ENCODE data around the gene DNAJB13.
A peak's percentile ranks its signal among the peaks of the same experiment; 100 is the strongest.
"Not testable (repeated sequence)": the region's sequence is repeated elsewhere in the genome, so short reads cannot be mapped to it uniquely, and the experiment has no call there.

Gene DNAJB13

GRCh38 chr11:73950869-73951710, at the start of gene DNAJB13:
Gene DNAJB13 (plus strand): TSS chr11:73951026. CDS start chr11:73951070, 44 bp downstream.
- FAIRE-seq (no peak), DNase-seq (ENCODE audit: insufficient read length, low spot score) (peak; percentile 90)
- no peak for TF ChIP-seq POLR2A (IDR thresholded peaks at IDR 0.05; ENCODE audit: low read depth, low read length)

- FAIRE-seq (no peak), DNase-seq (ENCODE audit: insufficient read length, low spot score) (no peak)
- TF ChIP-seq POLR2A (IDR thresholded peaks at IDR 0.05; ENCODE audit: low read depth, low read length): no peak
These were observed 48.5 kb upstream of the DNAJB13 start for GRCh38 chr11:73902303-73902702.

GRCh38 chr11:73907191-73907590, 43.6 kb upstream of the DNAJB13 start:
- DNase-seq (ENCODE audit: insufficient read length, low spot score) (peak; percentile 92), FAIRE-seq (peak; percentile 93)
- TF ChIP-seq POLR2A (IDR thresholded peaks at IDR 0.05; ENCODE audit: low read depth, low read length): no peak

- no peak for FAIRE-seq
- TF ChIP-seq POLR2A (IDR thresholded peaks at IDR 0.05; ENCODE audit: low read depth, low read length): no peak
- DNase-seq (ENCODE audit: insufficient read length, low spot score): no peak
These were observed 38.8 kb upstream of the DNAJB13 start for GRCh38 chr11:73912026-73912425.

GRCh38 chr11:73913472-73913871, 37.4 kb upstream of the DNAJB13 start:
- FAIRE-seq (no peak), DNase-seq (ENCODE audit: insufficient read length, low spot score) (no peak)
- no peak for TF ChIP-seq POLR2A (IDR thresholded peaks at IDR 0.05; ENCODE audit: low read depth, low read length)

GRCh38 chr11:73914284-73914683, 36.5 kb upstream of the DNAJB13 start:
- no peak for TF ChIP-seq POLR2A (IDR thresholded peaks at IDR 0.05; ENCODE audit: low read depth, low read length)
- FAIRE-seq (no peak), DNase-seq (ENCODE audit: insufficient read length, low spot score) (no peak)

GRCh38 chr11:73916435-73916834, 34.4 kb upstream of the DNAJB13 start:
- FAIRE-seq (no peak), DNase-seq (ENCODE audit: insufficient read length, low spot score) (no peak)
- no peak for TF ChIP-seq POLR2A (IDR thresholded peaks at IDR 0.05; ENCODE audit: low read depth, low read length)

- FAIRE-seq (no peak), DNase-seq (ENCODE audit: insufficient read length, low spot score) (no peak)
- TF ChIP-seq POLR2A (IDR thresholded peaks at IDR 0.05; ENCODE audit: low read depth, low read length): no peak
These were observed 29.6 kb upstream of the DNAJB13 start for GRCh38 chr11:73921180-73921579.

- no peak for FAIRE-seq
- no peak for DNase-seq (ENCODE audit: insufficient read length, low spot score)
- TF ChIP-seq POLR2A (IDR thresholded peaks at IDR 0.05; ENCODE audit: low read depth, low read length): no peak
These were observed 21.4 kb upstream of the DNAJB13 start for GRCh38 chr11:73929388-73929787.

GRCh38 chr11:73931039-73931645, 19.7 kb upstream of the DNAJB13 start:
- no peak for TF ChIP-seq POLR2A (IDR thresholded peaks at IDR 0.05; ENCODE audit: low read depth, low read length)
- DNase-seq (ENCODE audit: insufficient read length, low spot score): peak; percentile 30
- FAIRE-seq: no peak

- TF ChIP-seq POLR2A (IDR thresholded peaks at IDR 0.05; ENCODE audit: low read depth, low read length): no peak
- FAIRE-seq: no peak
- DNase-seq (ENCODE audit: insufficient read length, low spot score): no peak
These were observed 18.9 kb upstream of the DNAJB13 start for GRCh38 chr11:73931951-73932350.

- FAIRE-seq: no peak
- DNase-seq (ENCODE audit: insufficient read length, low spot score): no peak
- no peak for TF ChIP-seq POLR2A (IDR thresholded peaks at IDR 0.05; ENCODE audit: low read depth, low read length)
These were observed 18.0 kb upstream of the DNAJB13 start for GRCh38 chr11:73932781-73933180.

- not testable (repeated sequence) for DNase-seq (ENCODE audit: insufficient read length, low spot score); FAIRE-seq
These were observed 14.8 kb upstream of the DNAJB13 start for GRCh38 chr11:73936047-73936446.

GRCh38 chr11:73939096-73939495, 11.7 kb upstream of the DNAJB13 start:
- TF ChIP-seq POLR2A (IDR thresholded peaks at IDR 0.05; ENCODE audit: low read depth, low read length): no peak
- DNase-seq (ENCODE audit: insufficient read length, low spot score) (no peak), FAIRE-seq (no peak)
